Measurements from ENCODE around the gene PTPRD. TPM values are rescaled to one million over a fixed set of nuclear protein-coding genes. Genes with fewer than 3 reads are reported as not detected.

The PTPRD gene
- total RNA-seq, 4 donors from 2014 or later, result 85.8 to 169 (median 135) TPM

- no peak for TF ChIP-seq CTCF (IDR thresholded peaks at IDR 0.05)
- TF ChIP-seq POLR2A (IDR thresholded peaks at IDR 0.05), result no peak
- DNase-seq, result no peak
- Histone ChIP-seq H3K9me3 (no peaks in the 10 kb centered on the region), H3K4me1 (no peaks in the 10 kb centered on the region), H3K27ac (no peak overlapping the region), H3K36me3 (no peaks in the 10 kb centered on the region), H3K27me3 (no peaks in the 10 kb centered on the region), H3K4me3 (no peak overlapping the region)
Observed at GRCh38 chr9:8558176-8558575, 2054.6 kb downstream of the PTPRD start.

GRCh38 chr9:8555762-8556500 lies 2056.9 kb downstream of the PTPRD start:
- no peak for TF ChIP-seq POLR2A (IDR thresholded peaks at IDR 0.05)
- TF ChIP-seq CTCF (IDR thresholded peaks at IDR 0.05), result no peak
- DNase-seq, result no peak
- no peaks in the 10 kb centered on the region for H3K9me3 ChIP-seq

GRCh38 chr9:8553444-8553843 lies 2059.4 kb downstream of the PTPRD start:
- Histone ChIP-seq H3K4me1 (no peaks in the 10 kb centered on the region), H3K9me3 (no peaks in the 10 kb centered on the region), H3K27ac (no peak overlapping the region), H3K27me3 (no peaks in the 10 kb centered on the region), H3K4me3 (no peak overlapping the region), H3K36me3 (no peaks in the 10 kb centered on the region)
- TF ChIP-seq CTCF (IDR thresholded peaks at IDR 0.05) (no peak), POLR2A (IDR thresholded peaks at IDR 0.05) (no peak)
- DNase-seq, result no peak

More at GRCh38 chr9:8555762-8556500, 2056.9 kb downstream of the PTPRD start:
- H3K27me3 ChIP-seq, result no peaks in the 10 kb centered on the region
- H3K36me3 ChIP-seq, result no peaks in the 10 kb centered on the region
- H3K4me3 ChIP-seq, result no peak overlapping the region
- H3K4me1 ChIP-seq, result no peaks in the 10 kb centered on the region
- no peak overlapping the region for H3K27ac ChIP-seq

GRCh38 chr9:8552732-8553131 lies 2060.1 kb downstream of the PTPRD start:
- TF ChIP-seq CTCF (IDR thresholded peaks at IDR 0.05) (no peak), POLR2A (IDR thresholded peaks at IDR 0.05) (no peak)
- Histone ChIP-seq H3K4me3 (no peak overlapping the region), H3K27ac (no peak overlapping the region), H3K27me3 (no peaks in the 10 kb centered on the region), H3K9me3 (no peaks in the 10 kb centered on the region), H3K4me1 (no peaks in the 10 kb centered on the region), H3K36me3 (no peaks in the 10 kb centered on the region)
- DNase-seq, result no peak

GRCh38 chr9:8549214-8549613 lies 2063.6 kb downstream of the PTPRD start:
- DNase-seq, result no peak
- H3K4me1 ChIP-seq, result no peaks in the 10 kb centered on the region
- no peak for TF ChIP-seq POLR2A (IDR thresholded peaks at IDR 0.05)
- no peak for TF ChIP-seq CTCF (IDR thresholded peaks at IDR 0.05)
- no peaks in the 10 kb centered on the region for H3K27me3 ChIP-seq
- H3K36me3 ChIP-seq, result no peaks in the 10 kb centered on the region
- H3K9me3 ChIP-seq, result no peaks in the 10 kb centered on the region
- no peak overlapping the region for H3K4me3 ChIP-seq
- no peak overlapping the region for H3K27ac ChIP-seq

Measured in Peyer's patch (tissue), 4 donors.